Measurements from ENCODE around the gene PPME1.

DNA sequence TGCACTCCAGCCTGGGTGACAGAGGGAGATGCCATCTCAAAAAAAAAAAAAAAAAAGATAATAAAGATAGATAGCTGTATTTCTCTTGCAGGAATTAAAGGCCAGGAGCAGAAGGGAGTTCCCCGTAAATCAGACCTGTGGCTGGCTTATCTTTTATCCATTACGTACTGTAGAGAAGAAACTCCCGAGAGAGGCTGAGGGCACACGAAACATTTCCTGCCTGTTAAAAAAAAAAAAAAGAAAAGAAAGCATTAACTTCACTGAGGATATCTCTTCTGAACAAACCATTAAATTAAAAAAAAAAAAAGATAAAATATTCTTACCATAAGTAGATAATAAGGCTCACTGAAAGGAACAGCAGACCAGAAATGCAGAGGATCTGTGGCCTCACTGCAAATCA is 117.8 kb downstream of the PPME1 start:
- TF ChIP-seq CTCF (IDR thresholded peaks at IDR 0.05; ENCODE audit: low read length) (no peak), EZH2 (IDR thresholded peaks at IDR 0.05; ENCODE audit: borderline replicate concordance, low read length) (no peak)
